IPS-15b (cell line): ENCODE measurements around the gene PRPF6.

Source experiments
- H3K27me3 ChIP-seq: one replicate; pipeline ENCODE4 v1.6.1; 2013; ENCODE audit warnings: low read length; ENCODE audit not compliant: control insufficient read depth, insufficient read depth
- H3K36me3 ChIP-seq: one replicate; pipeline ENCODE4 v1.6.1; 2013; ENCODE audit warnings: low read length; ENCODE audit not compliant: control insufficient read depth, insufficient read depth
- H3K4me1 ChIP-seq: one replicate; pipeline ENCODE4 v1.6.1; 2013; ENCODE audit warnings: mild to moderate bottlenecking, low read length; ENCODE audit not compliant: control insufficient read depth, insufficient read depth
- H3K4me3 ChIP-seq: one replicate; pipeline ENCODE4 v1.5.1; 2013; ENCODE audit warnings: low read depth, low read length
- H3K9ac ChIP-seq: one replicate; pipeline ENCODE4 v1.6.1; 2013; ENCODE audit warnings: low read depth, mild to moderate bottlenecking, low read length
- H3K9me3 ChIP-seq: one replicate; pipeline ENCODE4 v1.6.1; 2013; ENCODE audit warnings: mild to moderate bottlenecking, low read length; ENCODE audit not compliant: control insufficient read depth, insufficient read depth

Gene PRPF6

GRCh38 chr20:63941282-63942081 is 39.5 kb upstream of the PRPF6 start:
- Histone ChIP-seq H3K27me3 (no peaks in the 10 kb centered on the region), H3K4me1 (no peaks in the 10 kb centered on the region), H3K36me3 (peaks cover 32% of the 10 kb centered on the region), H3K4me3 (peak overlapping the region; percentile 75), H3K9ac (no peak overlapping the region), H3K9me3 (no peaks in the 10 kb centered on the region)

GRCh38 chr20:63942250-63942951 is 38.5 kb upstream of the PRPF6 start:
- Histone ChIP-seq H3K4me1 (no peaks in the 10 kb centered on the region), H3K4me3 (peak overlapping the region; percentile 14), H3K9ac (peak overlapping the region; percentile 1), H3K36me3 (peaks cover 32% of the 10 kb centered on the region), H3K27me3 (no peaks in the 10 kb centered on the region), H3K9me3 (no peaks in the 10 kb centered on the region)

GRCh38 chr20:63942969-63943807 is 37.7 kb upstream of the PRPF6 start:
- H3K9ac ChIP-seq, result no peak overlapping the region
- no peak overlapping the region for H3K4me3 ChIP-seq
- no peaks in the 10 kb centered on the region for H3K4me1 ChIP-seq
- H3K27me3 ChIP-seq, result no peaks in the 10 kb centered on the region
- H3K9me3 ChIP-seq, result no peaks in the 10 kb centered on the region
- peaks cover 32% of the 10 kb centered on the region for H3K36me3 ChIP-seq

- no peaks in the 10 kb centered on the region for H3K9me3 ChIP-seq
- peaks cover 32% of the 10 kb centered on the region for H3K36me3 ChIP-seq
- no peak overlapping the region for H3K9ac ChIP-seq
- no peaks in the 10 kb centered on the region for H3K27me3 ChIP-seq
- no peak overlapping the region for H3K4me3 ChIP-seq
- peaks cover 2% of the 10 kb centered on the region for H3K4me1 ChIP-seq
These were observed 37.2 kb upstream of the PRPF6 start for GRCh38 chr20:63943808-63944077.

GRCh38 chr20:63944078-63944941 is 36.6 kb upstream of the PRPF6 start:
- H3K4me1 ChIP-seq, result peaks cover 5% of the 10 kb centered on the region
- peaks cover 32% of the 10 kb centered on the region for H3K36me3 ChIP-seq
- no peaks in the 10 kb centered on the region for H3K27me3 ChIP-seq
- no peak overlapping the region for H3K4me3 ChIP-seq
- no peak overlapping the region for H3K9ac ChIP-seq
- H3K9me3 ChIP-seq, result no peaks in the 10 kb centered on the region

GRCh38 chr20:63945031-63945658 is 35.8 kb upstream of the PRPF6 start:
- Histone ChIP-seq H3K9ac (no peak overlapping the region), H3K27me3 (no peaks in the 10 kb centered on the region), H3K9me3 (no peaks in the 10 kb centered on the region), H3K36me3 (peaks cover 32% of the 10 kb centered on the region), H3K4me3 (no peak overlapping the region), H3K4me1 (peaks cover 10% of the 10 kb centered on the region)

- peaks cover 32% of the 10 kb centered on the region for H3K36me3 ChIP-seq
- H3K4me1 ChIP-seq, result peaks cover 10% of the 10 kb centered on the region
These were observed 34.7 kb upstream of the PRPF6 start for GRCh38 chr20:63945921-63946920.

GRCh38 chr20:63946986-63947637 is 33.8 kb upstream of the PRPF6 start:
- H3K9me3 ChIP-seq, result no peaks in the 10 kb centered on the region
- peaks cover 10% of the 10 kb centered on the region for H3K4me1 ChIP-seq
- H3K36me3 ChIP-seq, result peaks cover 32% of the 10 kb centered on the region
- no peak overlapping the region for H3K9ac ChIP-seq
- H3K4me3 ChIP-seq, result no peak overlapping the region
- no peaks in the 10 kb centered on the region for H3K27me3 ChIP-seq

More at GRCh38 chr20:63945921-63946920, 34.7 kb upstream of the PRPF6 start:
- H3K9me3 ChIP-seq, result no peaks in the 10 kb centered on the region
- H3K4me3 ChIP-seq, result no peak overlapping the region
- no peak overlapping the region for H3K9ac ChIP-seq
- H3K27me3 ChIP-seq, result no peaks in the 10 kb centered on the region

GRCh38 chr20:63947638-63948456 is 33.1 kb upstream of the PRPF6 start:
- no peak overlapping the region for H3K4me3 ChIP-seq
- no peaks in the 10 kb centered on the region for H3K9me3 ChIP-seq
- H3K4me1 ChIP-seq, result peaks cover 10% of the 10 kb centered on the region
- no peak overlapping the region for H3K9ac ChIP-seq
- no peaks in the 10 kb centered on the region for H3K27me3 ChIP-seq
- H3K36me3 ChIP-seq, result peaks cover 30% of the 10 kb centered on the region
